HepG2 (cell line): ENCODE results near the gene SPTSSB. TPM values are rescaled to one million over a fixed set of nuclear protein-coding genes. Genes with fewer than 3 reads are reported as not detected.

Source experiments
- ATAC-seq: fragments of 200-7000 bp; cut with Tn5 transposase; 3 replicates; pipeline ENCODE4 v1.9.1; 2020; ENCODE audit warnings: mild to moderate bottlenecking, moderate library complexity
- BruUV-seq: library from RNA; stranded (reverse); fragments of 400-500 nt; replicated peaks from 2 replicates; lab custom pipeline; 2021; lab: Mats Ljungman, UMichigan
- CTCF ChIA-PET: fragments of 300-600 bp; formaldehyde crosslinking; extraction: SDS; loops from one replicate; lab custom pipeline; 2021; ENCODE audit warnings: low total read pairs, inconsistent platforms, low intra/inter-chr PET ratio; lab: Yijun Ruan, JAX
- POLR2A ChIA-PET: fragments of 350-600 bp; sonication (Branson Sonifier 250); formaldehyde crosslinking; loops from one replicate; lab custom pipeline; 2020; ENCODE audit warnings: antibody characterized with exemption, inconsistent platforms; lab: Yijun Ruan, JAX
- DNase-seq: peaks from one replicate; pipeline ENCODE4 v3.0.0-alpha.2; 2015; ENCODE audit warnings: low spot score
- FAIRE-seq: peaks from 3 replicates; lab custom pipeline; 2011; peaks lifted over from hg19 to GRCh38; lab: Jason Lieb, UNC
- H2AFZ ChIP-seq: one replicate; pipeline ENCODE4 v1.6.1; 2011; ENCODE audit warnings: low read length, inconsistent platforms
- H3K27ac ChIP-seq: fragments of 300-600 bp; 3 replicates; pipeline ENCODE4 v1.8.0; 2011; ENCODE audit warnings: mixed run types, mild to moderate bottlenecking, mixed read lengths, low read length, inconsistent platforms; ENCODE audit not compliant: insufficient read depth; ENCODE audit errors: extremely low read length
- H3K27me3 ChIP-seq, 2 experiments: fragments of 200-600 bp in 1 of 2; 2 replicates in 1 of 2; 3 replicates in 1 of 2; pipeline versions ENCODE4 v1.6.0 to v1.8.0; 2011; ENCODE audit warnings: low read length in 2 of 2, mild to moderate bottlenecking in 2 of 2, moderate library complexity in 2 of 2, inconsistent platforms in 1 of 2; ENCODE audit not compliant: insufficient read depth in 2 of 2, control insufficient read depth in 1 of 2
- H3K36me3 ChIP-seq, 2 experiments: fragments of 200-600 bp in 1 of 2; replicated peaks in 1 of 2; 2 replicates in 1 of 2; 3 replicates in 1 of 2; pipeline versions ENCODE4 v1.5.1 to v1.8.0; 2011; ENCODE audit warnings: low read length in 2 of 2, inconsistent platforms in 1 of 2; ENCODE audit not compliant: insufficient read depth in 2 of 2, control insufficient read depth in 1 of 2
- H3K4me1 ChIP-seq: 2 replicates; pipeline ENCODE4 v1.5.1; 2012; ENCODE audit warnings: low read length, inconsistent platforms; ENCODE audit not compliant: insufficient read depth
- H3K4me2 ChIP-seq: 2 replicates; pipeline ENCODE4 v1.6.0; 2011; ENCODE audit warnings: low read depth, low read length, inconsistent platforms
- H3K4me3 ChIP-seq, 3 experiments: fragments of 200-600 bp in 1 of 3; sonication (generic), shearing (Covaris generic) in 1 of 3; replicated peaks in 1 of 3; 2 replicates each; pipeline ENCODE4 v1.5.1; 2011 to 2016; ENCODE audit warnings: low read length in 3 of 3, inconsistent platforms in 2 of 3, low read depth in 2 of 3, mild to moderate bottlenecking in 2 of 3, control low read depth in 1 of 3, mixed read lengths in 1 of 3; ENCODE audit not compliant: insufficient read depth in 1 of 3
- H3K79me2 ChIP-seq: one replicate; pipeline ENCODE4 v1.6.1; 2011; ENCODE audit warnings: low read length, inconsistent platforms; ENCODE audit not compliant: insufficient read depth
- H3K9ac ChIP-seq: 2 replicates; pipeline ENCODE4 v1.6.0; 2011; ENCODE audit warnings: mild to moderate bottlenecking, low read depth, low read length, inconsistent platforms; ENCODE audit not compliant: insufficient read depth
- H3K9me3 ChIP-seq: 2 replicates; pipeline ENCODE4 v1.5.1; 2012; ENCODE audit warnings: mild to moderate bottlenecking, low read length
- H4K20me1 ChIP-seq: 2 replicates; pipeline ENCODE4 v1.6.0; 2011; ENCODE audit warnings: inconsistent platforms, mild to moderate bottlenecking, low read length, moderate library complexity; ENCODE audit not compliant: insufficient read depth
- E2F5 ChIP-seq: sonication (generic); formaldehyde crosslinking; conservative IDR thresholded peaks from 2 replicates; pipeline ENCODE4 v1.4.0; 2020; ENCODE audit warnings: missing genetic modification reagents
- FOXP4 ChIP-seq: sonication (generic); formaldehyde crosslinking; IDR thresholded peaks from 2 replicates; pipeline ENCODE4 v1.4.0; 2020; ENCODE audit warnings: missing genetic modification reagents
- JARID2 ChIP-seq: sonication (generic); formaldehyde crosslinking; IDR thresholded peaks from 2 replicates; pipeline ENCODE4 v1.8.1; 2023; ENCODE audit warnings: missing genetic modification reagents, inconsistent platforms; ENCODE audit not compliant: insufficient replicate concordance
- NFIB ChIP-seq: sonication (generic); formaldehyde crosslinking; IDR thresholded peaks from 2 replicates; pipeline ENCODE4 v1.9.0; 2021; ENCODE audit warnings: missing genetic modification reagents, mild to moderate bottlenecking, borderline replicate concordance
- NR3C1 ChIP-seq: sonication (generic); formaldehyde crosslinking; IDR thresholded peaks from 2 replicates; pipeline ENCODE4 v1.4.0; 2020; ENCODE audit warnings: missing genetic modification reagents
- RELA ChIP-seq: sonication (generic); formaldehyde crosslinking; IDR thresholded peaks from 2 replicates; pipeline ENCODE4 v1.4.0; 2020; ENCODE audit warnings: missing genetic modification reagents
- ZBTB49 ChIP-seq: sonication (generic); formaldehyde crosslinking; IDR thresholded peaks from 2 replicates; pipeline ENCODE4 v1.4.0; 2020; ENCODE audit warnings: missing genetic modification reagents, borderline replicate concordance
- ZNF616 ChIP-seq: sonication (generic); formaldehyde crosslinking; IDR thresholded peaks from 2 replicates; pipeline ENCODE4 v1.5.0; 2020; ENCODE audit warnings: low read depth, mild to moderate bottlenecking, missing genetic modification reagents
- in situ Hi-C: cut with HindIII; loops from 2 replicates; pipeline ENCODE4 v1.10.0; 2017; ENCODE audit warnings: low pct_unique_long_range_greater_than_20kb; ENCODE audit not compliant: extremely low pct_ligation_motif_present
- intact Hi-C: fragments of 100-400 bp; cut with micrococcal nuclease; formaldehyde crosslinking; loops from one replicate; pipeline ENCODE4 v1.10.0; 2022; ENCODE audit not compliant: unreplicated experiment
- polyA plus RNA-seq, 8 experiments: library from polyadenylated mRNA; depleted of rRNA in 3 of 8; stranded (reverse) in 7 of 8; unstranded in 1 of 8; fragments of >200 nt; fragmentation: Illumina TruSeq in 4 of 8; extraction: Trizol in 4 of 8; gene quantifications; 2 replicates each; pipeline versions ENCODE4 v1.2.1 to v1.2.3, GENCODE V29; 2011 to 2016; ENCODE audit warnings: low read depth in 4 of 8, missing spikeins in 1 of 8, mixed read lengths in 1 of 8; ENCODE audit not compliant: insufficient read depth in 1 of 8
- total RNA-seq, 5 experiments: library from RNA; depleted of rRNA; stranded (reverse); fragments of >200 nt; fragmentation: Illumina TruSeq; extraction: Trizol; gene quantifications; 2 replicates each; pipeline ENCODE4 v1.2.3, GENCODE V29; 2016; ENCODE audit warnings: low read depth in 1 of 5

The SPTSSB gene
- total and polyA plus RNA-seq, 2 of the 13 experiments (the other 11 are each of a cell fraction or from before 2014, with no cell fraction given), result 0.51 to 2.4 TPM

GRCh38 chr3:161358488-161358887 is 12.8 kb downstream of the SPTSSB start:
- Histone ChIP-seq H4K20me1 (no peaks in the 10 kb centered on the region), H3K4me1 (no peaks in the 10 kb centered on the region), H3K4me3 (no peak overlapping the region), H3K9ac (no peak overlapping the region), H3K27ac (no peak overlapping the region), H3K79me2 (no peaks in the 10 kb centered on the region)
- CTCF ChIA-PET, result no interaction called here
- in situ Hi-C loops, result no loop called here
- no peak for TF ChIP-seq JARID2 (CRISPR knock-in tag)
- no peak for TF ChIP-seq NFIB (CRISPR knock-in tag)
- TF ChIP-seq FOXP4 (CRISPR knock-in tag), result no peak
- TF ChIP-seq ZNF616 (CRISPR knock-in tag), result no peak
- TF ChIP-seq ZBTB49, result no peak
- TF ChIP-seq E2F5 (CRISPR knock-in tag), result no peak
- TF ChIP-seq NR3C1 (CRISPR knock-in tag), result no peak
- TF ChIP-seq RELA, result no peak
- TF ChIP-seq, all 625 proteins: peak for 0
- Histone ChIP-seq H2AFZ (no peak overlapping the region), H3K4me2 (no peak overlapping the region), H3K27me3 (no peaks in the 10 kb centered on the region), H3K36me3 (no peaks in the 10 kb centered on the region), H3K9me3 (no peaks in the 10 kb centered on the region)
- intact Hi-C loops, result no loop called here
- ATAC-seq (no peak), DNase-seq (no peak), FAIRE-seq (no peak)
- POLR2A ChIA-PET, result no interaction called here
- BruUV-seq, result no TSS peak
